Renal pelvis (tissue), 4 donors: Measurements from ENCODE around the gene SMIM44. TPM values are rescaled to one million over a fixed set of nuclear protein-coding genes. Genes with fewer than 3 reads are reported as not detected.

Experiments used
- DNase-seq: peaks from one replicate; pipeline ENCODE4 v3.0.0-alpha.2; 2013
- polyA plus RNA-seq, 3 donors: library from polyadenylated mRNA; unstranded; fragments of 120-200 nt; gene quantifications; one replicate each; pipeline ENCODE4 v1.2.1, GENCODE V29; 2013; ENCODE audit not compliant: insufficient read length in 3 of 3

The SMIM44 gene
- polyA plus RNA-seq, 3 donors = 0.47 to 0.84 (median 0.53) TPM

GRCh38 chr19:3503036-3503572, 19.9 kb upstream of the SMIM44 start:
- DNase-seq = no peak

- no peak for DNase-seq
Measured at GRCh38 chr19:3501780-3502179, 18.5 kb upstream of the SMIM44 start.

GRCh38 chr19:3500429-3501101, 17.3 kb upstream of the SMIM44 start, which contains the start of gene DOHH:
DOHH (minus strand) TSS chr19:3500674; CDS start chr19:3496814, 3,860 bp downstream.
- peak; percentile 96 for DNase-seq

GRCh38 chr19:3499738-3500428, 16.6 kb upstream of the SMIM44 start:
- DNase-seq = no peak

- no peak for DNase-seq
Measured at GRCh38 chr19:3497757-3498520, 14.7 kb upstream of the SMIM44 start.

GRCh38 chr19:3496392-3497273, 13.4 kb upstream of the SMIM44 start:
- DNase-seq = no peak

GRCh38 chr19:3494559-3494958, 11.3 kb upstream of the SMIM44 start:
- DNase-seq = no peak

- no peak for DNase-seq
Measured at GRCh38 chr19:3494051-3494450, 10.8 kb upstream of the SMIM44 start.

GRCh38 chr19:3493651-3494050, 10.4 kb upstream of the SMIM44 start:
- DNase-seq = no peak

- DNase-seq = no peak
Measured at GRCh38 chr19:3492919-3493318, 9.7 kb upstream of the SMIM44 start.

GRCh38 chr19:3492131-3492839, 9.0 kb upstream of the SMIM44 start:
- no peak for DNase-seq

GRCh38 chr19:3491396-3492119, 8.3 kb upstream of the SMIM44 start:
- DNase-seq = no peak

GRCh38 chr19:3482507-3483225, 575 bp downstream of the SMIM44 start:
- DNase-seq = no peak

- DNase-seq = no peak
Measured at GRCh38 chr19:3481241-3482090, 1.8 kb downstream of the SMIM44 start.

- no peak for DNase-seq
Measured at GRCh38 chr19:3480383-3481091, 2.7 kb downstream of the SMIM44 start, which contains the start of gene SMIM24. SMIM24 (minus strand) TSS chr19:3480525; CDS start chr19:3480463, 62 bp downstream.

- no peak for DNase-seq
Measured at GRCh38 chr19:3479834-3480215, 3.4 kb downstream of the SMIM44 start.

- DNase-seq = no peak
Measured at GRCh38 chr19:3479177-3479833, 3.9 kb downstream of the SMIM44 start.
